ENCODE data around the gene ZBTB14.

Gene ZBTB14, protein sequence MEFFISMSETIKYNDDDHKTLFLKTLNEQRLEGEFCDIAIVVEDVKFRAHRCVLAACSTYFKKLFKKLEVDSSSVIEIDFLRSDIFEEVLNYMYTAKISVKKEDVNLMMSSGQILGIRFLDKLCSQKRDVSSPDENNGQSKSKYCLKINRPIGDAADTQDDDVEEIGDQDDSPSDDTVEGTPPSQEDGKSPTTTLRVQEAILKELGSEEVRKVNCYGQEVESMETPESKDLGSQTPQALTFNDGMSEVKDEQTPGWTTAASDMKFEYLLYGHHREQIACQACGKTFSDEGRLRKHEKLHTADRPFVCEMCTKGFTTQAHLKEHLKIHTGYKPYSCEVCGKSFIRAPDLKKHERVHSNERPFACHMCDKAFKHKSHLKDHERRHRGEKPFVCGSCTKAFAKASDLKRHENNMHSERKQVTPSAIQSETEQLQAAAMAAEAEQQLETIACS

GRCh38 chr18:5295231-5295920 is at the start of gene ZBTB14:
Gene ZBTB14, minus strand, starts transcription at chr18:5295726. Its CDS starts 2,480 bp downstream, at chr18:5293246.
- peaks cover 12 to 17% (median 13%) of the 10 kb centered on the region in 5 donors for H3K36me3 ChIP-seq (ENCODE audit: control insufficient read depth in 5 of 5, insufficient read depth in 5 of 5, low read length in 5 of 5)
- peak within 1 kb of the TSS; percentile 75 to 91 (median 80) for H3K9ac ChIP-seq (ENCODE audit: low read length in 5 of 5)
- H3K4me1 ChIP-seq (ENCODE audit: control insufficient read depth in 5 of 5, insufficient read depth in 5 of 5, low read length in 5 of 5) = peaks cover 3 to 24% (median 13%) of the 10 kb centered on the region in 5 donors
- no peaks in the 10 kb centered on the region for H3K27me3 ChIP-seq (ENCODE audit: control insufficient read depth in 5 of 5, insufficient read depth in 4 of 5, low read length in 5 of 5)
- H3K9me3 ChIP-seq (ENCODE audit: control insufficient read depth in 5 of 5, low read length in 5 of 5) = no peaks in the 10 kb centered on the region
- peak within 1 kb of the TSS; percentile 92 for H3K27ac ChIP-seq (ENCODE audit: low read depth, low read length)
- peak within 1 kb of the TSS; percentile 84 to 96 (median 93) for H3K4me3 ChIP-seq (ENCODE audit: low read depth in 1 of 5, low read length in 5 of 5)

DNA sequence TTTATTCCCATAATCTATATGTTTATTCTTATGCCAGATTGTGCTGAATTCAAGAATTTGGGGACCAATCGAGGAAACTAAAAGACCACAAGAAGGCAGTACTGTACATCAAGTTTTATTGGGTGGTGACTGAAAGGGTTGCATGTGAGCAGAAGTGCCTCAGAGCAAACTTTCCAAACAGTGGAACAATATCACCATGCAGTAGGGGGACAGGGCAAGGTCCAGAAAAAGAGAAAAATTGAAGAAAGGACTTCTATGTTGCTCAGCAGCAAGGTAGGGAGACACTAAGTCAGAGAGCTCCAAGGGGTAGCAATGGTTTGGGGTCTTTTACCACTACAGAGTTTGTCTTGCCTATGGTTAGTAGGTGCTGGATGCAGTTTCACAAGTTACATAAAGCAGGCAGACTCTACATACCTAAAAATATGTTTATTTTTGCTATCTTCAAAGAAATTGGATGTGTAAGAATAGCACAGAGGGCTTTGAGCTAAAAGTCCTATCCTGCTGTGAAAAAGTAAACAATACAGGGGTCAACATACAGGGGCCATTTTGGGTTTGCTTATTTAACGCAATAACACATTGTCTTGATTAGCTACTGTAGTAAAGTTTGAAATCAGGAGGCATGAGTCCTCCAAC is 43.8 kb upstream of the ZBTB14 start:
- Histone ChIP-seq H3K27me3 (ENCODE audit: control insufficient read depth in 5 of 5, insufficient read depth in 4 of 5, low read length in 5 of 5) (no peaks in the 10 kb centered on the region), H3K36me3 (ENCODE audit: control insufficient read depth in 5 of 5, insufficient read depth in 5 of 5, low read length in 5 of 5) (no peaks in the 10 kb centered on the region), H3K4me1 (ENCODE audit: control insufficient read depth in 5 of 5, insufficient read depth in 5 of 5, low read length in 5 of 5) (no peaks in the 10 kb centered on the region), H3K9me3 (ENCODE audit: control insufficient read depth in 5 of 5, low read length in 5 of 5) (no peaks in the 10 kb centered on the region), H3K9ac (ENCODE audit: low read length in 5 of 5) (no peak overlapping the region), H3K27ac (ENCODE audit: low read depth, low read length) (no peak overlapping the region), H3K4me3 (ENCODE audit: low read depth in 1 of 5, low read length in 5 of 5) (no peak overlapping the region)

DNA sequence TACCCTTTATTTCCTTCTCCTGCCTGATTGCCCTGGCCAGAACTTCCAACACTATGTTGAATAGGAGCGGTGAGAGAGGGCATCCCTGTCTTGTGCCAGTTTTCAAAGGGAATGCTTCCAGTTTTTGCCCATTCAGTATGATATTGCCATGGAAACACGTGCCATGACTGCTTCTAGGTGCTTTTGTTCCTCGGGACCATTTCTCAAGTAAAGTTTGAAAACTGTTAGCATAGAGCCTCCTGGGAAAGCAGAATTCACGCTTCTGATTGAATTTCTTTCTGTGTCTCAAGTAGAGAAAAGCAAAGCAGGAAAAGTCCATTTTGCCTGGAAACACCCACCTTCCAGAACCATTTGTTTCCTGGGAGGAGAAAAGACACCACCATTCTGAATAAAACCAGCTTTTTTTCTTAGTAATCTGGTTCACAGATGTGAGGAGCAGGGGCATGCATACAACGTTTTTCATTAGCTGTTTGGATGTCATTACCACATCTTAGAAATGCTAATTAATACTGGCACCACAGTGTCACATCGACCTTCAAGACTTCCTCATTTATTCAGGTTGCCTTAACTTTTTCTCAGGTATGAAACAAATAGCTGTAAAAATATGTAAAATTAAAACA is 39.0 kb upstream of the ZBTB14 start:
- no peaks in the 10 kb centered on the region for H3K36me3 ChIP-seq (ENCODE audit: control insufficient read depth in 5 of 5, insufficient read depth in 5 of 5, low read length in 5 of 5)
- no peaks in the 10 kb centered on the region for H3K27me3 ChIP-seq (ENCODE audit: control insufficient read depth in 5 of 5, insufficient read depth in 4 of 5, low read length in 5 of 5)
- no peak overlapping the region for H3K27ac ChIP-seq (ENCODE audit: low read depth, low read length)
- no peak overlapping the region for H3K9ac ChIP-seq (ENCODE audit: low read length in 5 of 5)
- no peaks in the 10 kb centered on the region for H3K9me3 ChIP-seq (ENCODE audit: control insufficient read depth in 5 of 5, low read length in 5 of 5)
- H3K4me3 ChIP-seq (ENCODE audit: low read depth in 1 of 5, low read length in 5 of 5) = no peak overlapping the region
- H3K4me1 ChIP-seq (ENCODE audit: control insufficient read depth in 5 of 5, insufficient read depth in 5 of 5, low read length in 5 of 5) = no peaks in the 10 kb centered on the region

- no peak overlapping the region for H3K4me3 ChIP-seq (ENCODE audit: low read depth in 1 of 5, low read length in 5 of 5)
- no peaks in the 10 kb centered on the region for H3K36me3 ChIP-seq (ENCODE audit: control insufficient read depth in 5 of 5, insufficient read depth in 5 of 5, low read length in 5 of 5)
- no peaks in the 10 kb centered on the region for H3K27me3 ChIP-seq (ENCODE audit: control insufficient read depth in 5 of 5, insufficient read depth in 4 of 5, low read length in 5 of 5)
- H3K27ac ChIP-seq (ENCODE audit: low read depth, low read length) = no peak overlapping the region
- peaks cover 0 to 12% (median 10%) of the 10 kb centered on the region in 5 donors for H3K4me1 ChIP-seq (ENCODE audit: control insufficient read depth in 5 of 5, insufficient read depth in 5 of 5, low read length in 5 of 5)
- H3K9me3 ChIP-seq (ENCODE audit: control insufficient read depth in 5 of 5, low read length in 5 of 5) = no peaks in the 10 kb centered on the region
- H3K9ac ChIP-seq (ENCODE audit: low read length in 5 of 5) = no peak overlapping the region
These were observed 22.7 kb upstream of the ZBTB14 start for GRCh38 chr18:5318061-5318700.

- no peak overlapping the region for H3K4me3 ChIP-seq (ENCODE audit: low read depth in 1 of 5, low read length in 5 of 5)
- no peaks in the 10 kb centered on the region for H3K36me3 ChIP-seq (ENCODE audit: control insufficient read depth in 5 of 5, insufficient read depth in 5 of 5, low read length in 5 of 5)
- no peak overlapping the region for H3K27ac ChIP-seq (ENCODE audit: low read depth, low read length)
- H3K4me1 ChIP-seq (ENCODE audit: control insufficient read depth in 5 of 5, insufficient read depth in 5 of 5, low read length in 5 of 5) = peaks cover 0 to 12% (median 10%) of the 10 kb centered on the region in 5 donors
- no peaks in the 10 kb centered on the region for H3K9me3 ChIP-seq (ENCODE audit: control insufficient read depth in 5 of 5, low read length in 5 of 5)
- H3K27me3 ChIP-seq (ENCODE audit: control insufficient read depth in 5 of 5, insufficient read depth in 4 of 5, low read length in 5 of 5) = no peaks in the 10 kb centered on the region
- H3K9ac ChIP-seq (ENCODE audit: low read length in 5 of 5) = no peak overlapping the region
These were observed 21.7 kb upstream of the ZBTB14 start for GRCh38 chr18:5317186-5317585.

GRCh38 chr18:5315838-5316237 is 20.3 kb upstream of the ZBTB14 start:
- Histone ChIP-seq H3K36me3 (ENCODE audit: control insufficient read depth in 5 of 5, insufficient read depth in 5 of 5, low read length in 5 of 5) (no peaks in the 10 kb centered on the region), H3K27me3 (ENCODE audit: control insufficient read depth in 5 of 5, insufficient read depth in 4 of 5, low read length in 5 of 5) (no peaks in the 10 kb centered on the region), H3K9me3 (ENCODE audit: control insufficient read depth in 5 of 5, low read length in 5 of 5) (no peaks in the 10 kb centered on the region), H3K27ac (ENCODE audit: low read depth, low read length) (no peak overlapping the region), H3K4me1 (ENCODE audit: control insufficient read depth in 5 of 5, insufficient read depth in 5 of 5, low read length in 5 of 5) (peaks cover 0 to 24% (median 18%) of the 10 kb centered on the region in 5 donors), H3K9ac (ENCODE audit: low read length in 5 of 5) (no peak overlapping the region), H3K4me3 (ENCODE audit: low read depth in 1 of 5, low read length in 5 of 5) (no peak overlapping the region)

DNA sequence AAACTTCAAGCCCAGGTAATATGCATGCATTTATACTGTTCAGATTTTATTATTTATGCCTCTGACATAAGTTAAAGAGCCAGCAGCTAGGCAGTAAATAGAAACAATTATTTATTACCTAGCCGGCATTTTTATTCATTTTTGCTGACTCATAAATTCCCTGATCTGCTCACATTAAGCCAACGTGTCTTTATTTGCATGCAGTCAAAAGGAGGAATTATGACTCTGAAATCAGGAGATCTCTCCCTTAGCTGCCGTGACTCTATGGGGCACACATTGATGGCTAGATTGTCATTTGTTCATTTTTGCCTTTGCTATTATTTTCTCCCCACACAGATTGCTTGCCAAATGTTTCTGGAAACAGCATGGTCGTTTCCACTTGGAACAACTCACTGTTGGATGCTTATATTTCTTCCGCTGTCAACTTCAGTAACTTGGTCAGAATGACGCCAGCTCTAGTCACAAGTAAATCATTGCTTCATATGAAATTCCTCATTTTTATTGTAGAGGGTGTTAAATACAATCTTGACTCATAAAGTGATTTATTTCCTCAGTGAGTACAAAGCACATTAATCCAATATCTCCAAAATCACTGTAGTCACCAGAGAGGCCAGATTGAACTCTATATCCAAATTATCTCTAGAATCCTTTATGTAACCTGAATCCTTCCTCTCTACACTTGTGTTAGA is 15.9 kb upstream of the ZBTB14 start:
- H3K9ac ChIP-seq (ENCODE audit: low read length in 5 of 5) = no peak overlapping the region
- no peaks in the 10 kb centered on the region for H3K27me3 ChIP-seq (ENCODE audit: control insufficient read depth in 5 of 5, insufficient read depth in 4 of 5, low read length in 5 of 5)
- peaks cover 0 to 23% (median 12%) of the 10 kb centered on the region in 5 donors for H3K4me1 ChIP-seq (ENCODE audit: control insufficient read depth in 5 of 5, insufficient read depth in 5 of 5, low read length in 5 of 5)
- H3K9me3 ChIP-seq (ENCODE audit: control insufficient read depth in 5 of 5, low read length in 5 of 5) = no peaks in the 10 kb centered on the region
- no peak overlapping the region for H3K4me3 ChIP-seq (ENCODE audit: low read depth in 1 of 5, low read length in 5 of 5)
- H3K36me3 ChIP-seq (ENCODE audit: control insufficient read depth in 5 of 5, insufficient read depth in 5 of 5, low read length in 5 of 5) = no peaks in the 10 kb centered on the region
- H3K27ac ChIP-seq (ENCODE audit: low read depth, low read length) = no peak overlapping the region

- Histone ChIP-seq H3K4me1 (ENCODE audit: control insufficient read depth in 5 of 5, insufficient read depth in 5 of 5, low read length in 5 of 5) (peaks cover 0 to 23% (median 12%) of the 10 kb centered on the region in 5 donors), H3K9me3 (ENCODE audit: control insufficient read depth in 5 of 5, low read length in 5 of 5) (no peaks in the 10 kb centered on the region), H3K9ac (ENCODE audit: low read length in 5 of 5) (peak overlapping the region in 2 of 5 donors; percentile 23 to 57), H3K36me3 (ENCODE audit: control insufficient read depth in 5 of 5, insufficient read depth in 5 of 5, low read length in 5 of 5) (no peaks in the 10 kb centered on the region), H3K4me3 (ENCODE audit: low read depth in 1 of 5, low read length in 5 of 5) (peak overlapping the region in 4 of 5 donors; percentile 4 to 43 (median 34)), H3K27me3 (ENCODE audit: control insufficient read depth in 5 of 5, insufficient read depth in 4 of 5, low read length in 5 of 5) (no peaks in the 10 kb centered on the region), H3K27ac (ENCODE audit: low read depth, low read length) (no peak overlapping the region)
These were observed 14.5 kb upstream of the ZBTB14 start for GRCh38 chr18:5309888-5310470.

- no peak overlapping the region for H3K4me3 ChIP-seq (ENCODE audit: low read depth in 1 of 5, low read length in 5 of 5)
- H3K9me3 ChIP-seq (ENCODE audit: control insufficient read depth in 5 of 5, low read length in 5 of 5) = no peaks in the 10 kb centered on the region
- H3K27me3 ChIP-seq (ENCODE audit: control insufficient read depth in 5 of 5, insufficient read depth in 4 of 5, low read length in 5 of 5) = no peaks in the 10 kb centered on the region
- no peaks in the 10 kb centered on the region for H3K36me3 ChIP-seq (ENCODE audit: control insufficient read depth in 5 of 5, insufficient read depth in 5 of 5, low read length in 5 of 5)
- H3K27ac ChIP-seq (ENCODE audit: low read depth, low read length) = no peak overlapping the region
- no peak overlapping the region for H3K9ac ChIP-seq (ENCODE audit: low read length in 5 of 5)
- H3K4me1 ChIP-seq (ENCODE audit: control insufficient read depth in 5 of 5, insufficient read depth in 5 of 5, low read length in 5 of 5) = peaks cover 0 to 10% (median 4%) of the 10 kb centered on the region in 5 donors
These were observed 10.3 kb upstream of the ZBTB14 start for GRCh38 chr18:5305835-5306234.

Data from subcutaneous abdominal adipose tissue (tissue), 5 donors.